Right forelimb (tissue), 1 donor: ENCODE results near the gene KLHL29.

Experiments
- DNase-seq: peaks from one replicate; pipeline ENCODE4 v3.0.0-alpha.2; 2018

Gene KLHL29

DNA sequence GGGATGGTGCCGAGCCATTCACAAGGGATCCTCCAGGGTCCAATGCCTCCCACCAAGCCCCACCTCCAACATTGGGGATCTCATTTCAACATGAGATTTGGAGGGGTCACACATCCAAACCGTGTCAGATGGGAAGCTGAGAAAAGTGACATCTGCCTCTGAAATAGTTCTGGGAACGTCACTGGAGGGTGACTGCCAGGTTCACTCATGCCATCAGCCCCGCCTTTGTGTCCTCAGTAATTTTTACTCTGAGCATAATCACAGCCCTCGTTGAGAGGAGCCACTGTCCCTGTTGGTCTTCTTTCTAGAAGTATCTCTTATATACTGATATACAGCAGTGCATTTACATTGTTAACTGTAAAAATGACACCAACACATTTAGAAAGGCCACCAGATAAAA lies 67.4 kb downstream of the KLHL29 start:
- DNase-seq = no peak

DNA sequence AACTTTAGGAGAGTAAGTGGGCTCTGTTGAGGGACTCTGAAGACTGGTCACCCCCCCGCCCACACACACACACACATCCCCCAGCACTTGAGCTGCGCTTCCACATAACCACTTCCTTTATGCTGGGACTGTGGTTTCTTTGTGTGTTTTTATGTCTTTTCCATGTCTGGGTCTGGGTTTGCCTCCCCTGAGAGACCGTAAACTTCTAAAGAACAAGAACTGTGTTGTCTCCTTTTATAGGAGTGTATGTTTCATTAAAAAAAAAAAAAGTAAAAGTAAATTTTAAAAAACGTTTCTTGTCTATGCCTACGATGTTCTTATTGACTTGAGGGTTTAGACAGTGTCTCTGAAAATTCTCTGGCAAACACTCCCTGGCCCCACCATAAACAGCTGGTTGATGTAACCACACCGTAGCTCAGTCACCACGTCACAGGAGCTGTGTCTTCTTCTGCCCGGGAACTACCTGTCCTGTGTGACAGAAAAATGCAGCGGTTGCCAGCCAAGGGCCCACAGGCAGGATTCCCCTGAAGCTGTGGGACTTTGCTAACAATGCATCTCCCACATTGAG lies 68.0 kb downstream of the KLHL29 start:
- DNase-seq = no peak

DNA sequence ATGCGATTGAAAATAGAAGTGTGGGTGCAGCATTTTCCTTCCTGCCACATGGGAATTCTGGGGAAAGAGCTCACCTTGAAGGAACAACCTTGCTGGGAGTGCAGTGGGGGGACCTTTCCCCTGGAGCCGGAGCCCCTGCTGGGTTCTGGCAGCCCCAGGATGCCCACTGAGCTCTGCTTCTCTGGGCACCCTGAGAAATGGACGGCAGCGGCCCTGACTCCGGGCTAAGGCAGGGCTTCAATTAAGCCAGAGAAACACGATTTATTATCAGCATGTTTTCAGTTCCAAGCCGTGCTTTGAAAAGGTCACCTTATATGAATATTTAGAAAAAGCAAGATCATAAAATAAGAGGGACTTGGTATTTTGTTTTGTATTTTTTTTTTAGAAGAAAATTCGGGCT lies 68.5 kb downstream of the KLHL29 start:
- DNase-seq = no peak

DNA sequence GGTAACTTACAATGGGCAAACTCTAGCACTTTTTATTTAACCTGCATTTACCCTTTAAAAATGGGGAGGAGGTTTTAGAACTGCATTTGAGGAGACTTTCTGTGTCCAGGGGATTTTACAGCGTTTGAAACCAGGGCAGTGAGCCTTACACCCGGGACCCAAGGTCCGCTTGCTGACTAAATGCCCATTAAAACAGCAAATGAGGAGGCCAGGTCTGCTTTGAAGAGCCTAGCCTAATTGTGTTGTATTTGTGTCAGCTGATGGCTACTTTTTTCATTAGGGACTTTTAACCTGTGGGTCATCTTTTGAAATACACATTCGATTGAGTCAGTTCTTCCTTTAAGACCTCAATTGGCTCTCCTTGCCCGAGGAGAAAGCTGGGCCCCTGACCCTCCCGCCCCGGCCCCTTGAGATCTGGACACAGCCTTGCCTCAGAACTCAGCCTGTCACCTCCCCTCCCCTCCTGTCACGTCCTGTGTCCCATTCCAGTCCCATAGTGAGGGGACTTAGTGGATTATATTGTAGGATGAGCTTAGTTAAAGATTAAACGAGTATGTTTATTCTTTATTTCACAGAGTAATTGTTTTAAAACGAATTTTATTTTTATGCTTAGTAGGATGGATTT lies 69.0 kb downstream of the KLHL29 start:
- no peak for DNase-seq

DNA sequence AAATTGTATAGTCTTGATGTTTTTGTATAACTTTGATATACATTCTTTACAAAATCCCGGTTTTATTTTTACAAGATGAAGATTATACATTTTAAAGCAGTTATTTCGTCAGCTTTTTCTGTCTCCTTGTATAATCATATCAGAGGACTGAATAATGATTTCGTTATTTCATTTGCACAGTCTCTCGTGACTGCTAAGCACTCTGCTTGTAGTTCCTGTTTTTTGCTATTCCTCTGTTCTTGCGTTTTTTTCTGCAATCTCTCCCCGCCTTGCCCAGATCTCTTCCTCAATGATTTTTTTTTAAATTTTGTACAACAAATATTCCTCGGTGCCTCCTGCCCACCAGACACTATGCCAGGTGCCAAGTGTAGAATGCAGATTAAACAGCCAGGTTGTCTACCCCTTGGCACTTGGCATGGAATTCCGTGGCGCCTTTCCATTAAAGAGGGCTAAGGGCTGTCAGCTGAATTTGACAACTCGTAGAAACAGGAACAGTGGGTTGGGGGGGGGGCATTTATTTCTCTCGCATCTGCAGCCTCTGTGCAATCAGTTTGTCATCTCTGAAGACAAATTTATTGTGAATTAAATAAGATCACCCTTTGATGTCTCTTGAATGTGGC lies 69.6 kb downstream of the KLHL29 start:
- DNase-seq = no peak

DNA sequence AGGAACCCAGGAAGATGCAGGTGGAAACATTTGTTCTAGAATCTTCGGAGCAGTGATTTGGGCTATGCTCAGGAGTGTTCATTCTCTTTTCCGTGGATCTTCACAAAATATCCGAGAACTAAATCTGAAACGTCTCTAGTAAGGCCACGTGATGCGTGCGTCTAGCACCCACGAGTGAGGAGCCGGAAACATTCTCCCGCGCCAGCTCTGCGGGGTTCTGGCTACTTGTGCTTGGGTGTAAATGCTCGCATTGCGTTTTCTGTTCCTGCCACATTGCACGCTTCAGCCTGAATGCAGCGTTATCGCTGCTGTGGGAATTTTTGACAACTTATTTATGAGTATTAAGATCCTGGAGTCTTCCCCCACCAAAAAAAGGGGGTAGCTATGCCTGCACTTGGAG lies 71.4 kb downstream of the KLHL29 start:
- no peak for DNase-seq

DNA sequence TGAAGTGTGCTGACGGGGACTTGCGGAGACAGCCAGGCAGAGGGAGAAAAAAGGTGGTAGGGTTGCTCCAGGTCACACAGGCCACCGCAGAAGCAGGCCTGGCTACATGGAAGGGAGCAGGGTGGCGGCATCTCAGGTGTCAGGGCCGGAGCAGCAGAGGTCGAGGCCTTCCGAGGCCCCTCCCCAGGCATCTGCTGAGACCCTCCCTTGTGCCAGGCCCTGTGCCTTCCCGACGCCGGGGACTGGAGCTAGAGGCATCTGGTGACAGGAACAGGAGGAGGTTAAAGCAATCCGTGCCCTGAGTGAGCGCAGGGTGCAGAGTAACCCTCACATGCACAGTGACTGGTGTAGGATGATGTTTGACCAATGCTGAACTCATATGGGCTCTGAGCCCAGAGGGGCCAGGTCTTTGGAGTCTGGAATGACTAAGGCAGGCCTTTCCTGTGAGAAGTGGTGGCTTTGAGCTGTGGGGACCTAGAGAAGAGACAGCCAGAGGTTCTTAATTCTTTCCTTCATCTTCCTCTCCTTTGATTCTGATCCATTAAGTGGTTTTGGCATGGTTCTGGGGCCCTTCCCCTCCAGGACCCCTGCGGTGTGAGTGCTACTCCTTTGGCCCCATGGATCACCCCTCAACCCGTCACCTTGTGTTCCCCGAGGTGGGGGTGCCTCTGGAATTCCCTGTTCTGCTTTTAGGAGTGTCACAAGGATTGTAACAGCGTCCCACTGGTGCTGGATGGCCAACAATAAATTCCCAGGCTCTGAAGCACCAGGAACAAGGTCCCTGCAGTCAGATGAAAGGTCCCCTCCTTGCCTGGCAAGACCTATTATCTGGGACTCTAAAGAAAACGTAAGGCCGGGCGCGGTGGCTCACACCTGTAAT lies 72.1 kb downstream of the KLHL29 start:
- DNase-seq = no peak

DNA sequence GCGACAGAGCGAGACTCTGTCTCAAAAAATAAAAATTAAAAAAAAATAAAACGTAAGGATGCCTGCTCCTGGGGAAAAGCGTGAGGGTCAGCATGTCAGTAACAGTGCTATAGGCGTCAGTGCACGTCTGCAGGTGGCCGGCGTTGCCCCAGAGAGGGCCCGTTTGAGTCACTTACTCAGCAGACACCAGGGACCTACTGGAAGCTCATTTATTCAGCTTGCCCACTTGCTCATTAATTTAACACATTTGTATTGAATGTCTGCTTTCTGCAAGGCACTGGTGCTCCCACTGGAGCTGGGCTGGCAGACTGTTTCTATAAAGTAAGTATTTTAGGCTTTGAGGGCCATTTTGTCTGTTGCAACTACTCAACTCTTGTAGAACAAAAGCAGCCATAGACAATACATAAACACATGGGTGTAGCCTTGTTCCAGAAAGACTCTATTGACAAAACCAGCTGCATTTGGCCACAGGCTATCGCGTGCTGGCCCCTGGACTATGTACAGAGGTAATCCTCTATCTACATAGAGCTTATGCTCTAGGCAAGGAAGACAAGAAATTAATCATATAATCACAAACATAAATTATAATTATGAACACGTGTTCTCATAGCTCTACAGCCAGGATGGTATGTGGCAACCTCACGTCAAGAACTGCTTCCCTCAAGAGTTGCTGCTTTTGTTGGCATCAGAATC lies 73.2 kb downstream of the KLHL29 start:
- no peak for DNase-seq

DNA sequence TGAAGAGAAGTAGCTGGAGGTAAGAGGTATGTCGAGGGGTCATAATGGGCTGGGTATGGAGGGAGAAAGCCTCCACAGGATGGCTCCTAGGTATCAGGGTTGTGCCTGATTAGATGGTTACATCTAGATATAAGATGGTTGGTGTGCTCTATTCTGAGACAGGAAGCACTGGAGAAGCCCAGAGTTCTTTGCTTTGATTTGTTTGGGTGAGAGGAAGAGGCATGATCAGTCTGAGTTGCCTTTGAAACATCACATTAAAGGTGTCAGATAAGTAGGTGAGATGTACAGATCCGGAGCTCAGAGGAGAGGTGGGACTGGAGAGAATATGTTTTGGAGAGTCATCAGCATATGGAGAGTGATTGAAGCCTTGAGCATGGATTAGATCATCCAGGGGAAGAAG lies 74.1 kb downstream of the KLHL29 start:
- no peak for DNase-seq

DNA sequence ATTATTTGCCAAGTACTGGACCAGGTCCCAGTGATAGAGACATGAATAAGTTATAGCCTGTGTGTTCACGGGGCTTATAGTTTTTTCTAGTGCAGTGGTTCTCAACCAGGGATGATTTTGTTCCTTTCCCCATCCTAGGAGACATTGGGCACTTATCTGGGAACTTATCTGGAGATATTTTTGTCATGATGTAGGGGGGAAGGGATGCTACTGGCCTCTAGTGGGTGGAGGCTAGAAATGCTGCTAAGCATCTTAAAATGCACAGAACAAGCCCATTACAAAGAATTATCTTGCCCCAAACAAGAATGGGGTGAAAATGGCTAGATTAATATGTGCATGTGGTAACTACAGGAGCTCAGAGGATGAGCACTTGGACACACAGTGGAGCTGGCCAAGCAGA lies 75.2 kb downstream of the KLHL29 start:
- DNase-seq = no peak

DNA sequence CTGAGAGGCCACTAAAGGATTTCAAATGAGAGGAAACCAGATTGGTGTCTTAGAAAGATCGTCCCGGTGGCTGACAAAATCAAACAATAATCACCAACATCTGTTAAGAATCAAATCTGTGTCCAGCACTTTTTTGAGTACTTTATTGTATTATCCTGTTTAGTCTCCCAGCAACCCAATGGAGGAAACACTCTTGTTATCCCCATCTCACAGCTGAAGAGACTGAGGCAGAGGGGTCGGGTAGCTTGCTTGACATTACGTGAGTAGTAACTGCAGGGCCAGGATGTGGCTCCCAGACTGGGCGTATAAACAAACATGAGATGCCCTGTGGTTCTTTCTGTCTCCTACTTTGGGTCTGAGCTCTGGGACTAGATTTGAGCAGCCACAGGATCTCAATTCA lies 76.0 kb downstream of the KLHL29 start:
- no peak for DNase-seq

DNA sequence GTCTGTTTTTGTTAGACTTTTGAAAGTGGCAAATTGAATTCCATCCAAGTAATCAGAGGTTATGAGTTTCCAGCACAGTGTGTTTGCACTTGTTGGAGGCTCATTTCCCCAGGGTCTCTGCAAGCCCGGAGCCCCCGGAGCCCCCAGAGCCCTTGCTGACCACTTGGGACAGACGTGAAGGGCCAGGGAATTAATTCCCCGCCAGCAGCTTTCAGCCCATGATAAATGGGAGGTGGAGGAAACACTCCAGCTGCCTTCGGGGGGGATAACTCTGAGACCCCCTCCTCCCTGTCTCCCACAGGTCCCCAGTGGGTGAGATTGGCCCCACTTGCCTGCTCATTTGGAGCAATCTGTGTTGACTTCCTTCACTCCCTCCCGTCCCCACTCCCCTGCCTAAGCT lies 79.2 kb downstream of the KLHL29 start:
- DNase-seq = no peak

DNA sequence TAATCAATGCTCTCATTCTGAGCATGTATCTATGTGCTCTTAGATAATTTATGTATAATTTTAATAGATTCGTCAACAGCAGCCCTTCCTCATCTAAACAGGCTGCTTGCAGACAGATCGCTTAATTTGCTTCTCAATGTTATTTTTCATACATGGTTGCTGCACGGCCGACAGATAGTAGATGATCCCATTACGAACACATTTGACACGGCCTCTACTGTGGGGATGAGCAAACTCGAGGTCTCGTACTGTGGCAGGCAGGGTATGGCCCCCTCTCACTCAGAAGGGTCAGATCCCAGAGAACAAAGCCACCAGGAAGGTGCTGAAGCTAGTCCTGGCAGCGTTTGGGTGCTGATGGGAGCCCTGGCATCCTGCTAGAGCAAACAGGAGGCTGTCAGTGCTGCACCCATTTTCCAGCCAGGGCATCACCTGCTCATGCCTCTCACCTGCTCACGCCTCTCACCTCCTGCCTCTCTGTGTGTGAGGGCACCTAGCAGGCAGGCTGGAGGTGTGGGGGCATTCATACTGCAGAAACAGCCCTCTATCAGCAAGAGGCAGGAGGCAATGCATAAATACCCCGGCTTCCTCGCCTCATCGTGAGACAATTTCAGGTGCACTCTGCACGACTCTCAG lies 80.0 kb downstream of the KLHL29 start:
- DNase-seq = peak; percentile 31

DNA sequence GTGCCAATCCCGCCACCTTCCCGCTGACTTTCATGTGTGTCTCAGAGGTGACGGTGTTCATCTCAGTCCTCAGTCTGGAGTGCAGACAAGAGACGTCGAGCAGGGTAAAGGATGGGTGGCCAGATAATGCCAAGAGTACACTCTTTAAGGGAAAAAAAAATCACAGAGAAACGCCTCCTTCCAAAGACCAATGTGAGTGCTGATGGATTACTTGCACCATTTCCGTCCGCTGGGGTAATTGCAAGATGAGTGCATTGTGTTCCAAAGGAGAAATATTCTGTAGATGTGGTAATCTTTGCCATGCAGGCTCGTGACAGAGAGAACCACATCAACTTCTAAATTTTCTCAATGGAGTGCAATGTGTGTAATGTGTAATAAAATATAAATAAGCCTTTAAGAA lies 81.0 kb downstream of the KLHL29 start:
- DNase-seq = peak; percentile 21

DNA sequence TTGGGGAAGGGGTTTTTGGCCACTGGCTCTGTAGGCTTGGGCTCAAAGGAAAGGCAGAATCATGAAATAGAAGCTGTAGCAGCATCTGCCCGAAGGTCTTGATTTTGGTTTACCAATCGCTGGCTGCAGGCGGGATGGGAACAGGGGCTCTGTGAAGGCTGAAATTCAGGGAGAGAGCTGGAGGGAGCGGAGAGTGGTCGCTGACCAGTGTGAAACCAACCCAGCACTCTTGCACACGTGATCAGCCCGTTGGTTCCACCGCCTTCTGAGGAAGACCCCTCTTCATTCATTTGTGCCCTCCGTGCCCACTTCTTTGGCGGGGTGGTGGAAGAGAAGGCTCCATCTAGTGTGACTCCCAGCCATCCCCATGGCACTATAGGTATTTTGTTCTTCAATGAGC lies 82.6 kb downstream of the KLHL29 start:
- peak; percentile 10 for DNase-seq

DNA sequence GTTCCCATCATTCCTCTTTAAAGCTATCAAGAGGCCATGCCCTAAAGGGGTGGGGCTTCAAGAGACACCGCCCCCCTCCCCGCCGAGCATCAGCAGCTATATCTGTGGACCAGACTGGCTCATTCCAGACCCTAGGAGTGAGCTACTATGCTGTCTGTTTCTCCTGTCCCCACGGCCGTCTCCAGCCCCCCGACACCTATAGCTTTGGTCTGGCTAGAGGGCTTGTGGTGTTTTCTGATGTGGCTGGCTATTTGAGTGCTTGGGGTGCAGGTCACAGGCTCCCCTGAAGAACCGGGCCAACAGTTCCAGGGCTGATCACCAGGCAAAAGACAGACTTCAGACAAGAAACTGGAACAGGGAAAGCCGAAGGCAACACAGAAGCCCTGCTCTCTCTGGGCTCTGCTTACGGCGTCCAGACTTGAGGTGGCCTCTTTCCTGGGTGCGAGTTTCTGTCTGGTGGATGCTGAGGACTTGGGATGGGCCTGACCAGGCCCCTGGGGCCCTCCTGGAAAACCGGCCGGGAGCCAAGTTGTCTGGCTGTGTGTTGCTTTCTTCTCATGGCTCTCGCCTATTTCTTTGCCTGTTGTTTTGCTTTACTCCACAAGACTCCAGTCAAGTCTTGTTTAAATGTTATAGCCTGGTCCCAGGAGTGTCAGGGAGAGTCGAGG lies 83.6 kb downstream of the KLHL29 start:
- peak; percentile 45 for DNase-seq

DNA sequence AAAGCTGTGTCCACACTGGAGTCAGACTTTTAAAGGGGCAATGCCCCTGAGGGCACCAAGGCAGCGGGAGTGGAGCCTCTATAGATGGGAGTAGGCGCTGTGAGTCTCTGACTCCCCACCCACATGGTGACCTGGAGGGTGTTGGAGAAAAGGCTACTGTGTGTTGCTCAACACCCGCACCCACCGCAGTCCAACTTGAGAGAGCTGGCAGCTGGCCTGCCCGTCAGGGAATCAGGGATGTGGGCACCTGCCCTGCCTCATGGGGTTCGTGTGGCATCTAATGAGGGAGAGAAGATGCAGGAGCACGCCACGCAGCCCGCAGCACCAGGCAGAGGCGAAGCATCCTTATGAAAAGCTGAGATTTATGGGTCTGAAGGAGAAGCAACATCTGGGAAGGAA lies 84.2 kb downstream of the KLHL29 start:
- no peak for DNase-seq

DNA sequence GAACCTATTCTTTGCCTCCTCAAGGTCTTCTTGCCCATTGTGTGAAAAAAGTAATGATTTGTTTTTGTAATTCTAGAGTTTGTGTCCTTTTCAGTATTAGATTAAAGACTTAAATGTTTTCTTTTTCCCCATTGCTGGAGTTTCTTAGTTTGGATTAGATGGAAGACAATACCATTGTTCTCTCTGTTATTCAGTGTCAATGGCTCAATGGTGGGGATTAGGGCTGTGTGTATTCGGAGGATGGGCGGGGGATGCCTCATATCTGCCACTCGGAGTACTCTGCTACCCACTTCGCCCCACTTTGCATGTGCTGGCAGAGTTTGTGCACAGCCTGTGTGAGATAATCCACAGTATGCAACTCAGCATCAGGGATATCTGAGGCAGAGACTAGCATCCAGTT lies 90.1 kb downstream of the KLHL29 start:
- DNase-seq = no peak

DNA sequence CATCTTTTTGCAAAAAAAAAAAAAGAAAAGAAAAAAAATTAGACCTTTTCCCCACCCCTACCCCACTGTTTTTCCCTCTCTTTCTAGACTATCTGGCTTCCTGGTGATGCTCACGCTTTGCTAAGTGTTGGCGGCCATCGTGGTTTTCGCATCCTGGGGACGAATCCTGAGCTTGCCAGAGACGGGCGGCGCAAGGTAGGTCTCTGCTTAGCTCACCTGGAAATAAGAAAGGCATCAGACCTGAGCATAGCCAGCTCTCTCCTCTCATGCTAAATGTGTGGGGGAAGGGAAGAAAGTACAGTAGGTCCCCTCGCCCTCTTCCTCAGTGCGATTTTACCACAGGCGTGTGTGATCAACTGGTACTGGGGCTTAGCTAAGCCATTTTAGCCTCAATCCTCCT lies 90.5 kb downstream of the KLHL29 start:
- no peak for DNase-seq

DNA sequence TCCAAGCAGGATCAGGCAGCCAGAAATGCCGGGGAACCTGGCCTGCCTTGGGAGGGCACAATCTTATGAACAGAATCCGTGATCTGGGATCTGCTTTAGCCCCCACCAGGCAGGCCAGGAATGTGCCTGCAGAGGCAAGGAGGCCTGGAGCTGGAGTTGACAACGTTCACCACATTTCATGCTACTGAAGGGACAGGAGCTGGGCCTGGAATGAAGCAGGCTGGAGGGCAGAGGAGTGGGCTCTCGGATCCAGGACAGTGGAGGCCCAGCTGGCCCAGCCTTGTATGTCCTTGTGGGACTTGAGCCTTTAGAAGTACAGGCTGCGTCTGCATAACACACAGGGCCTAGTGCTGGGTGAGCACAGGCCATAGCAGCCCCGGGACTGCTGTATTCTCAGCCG lies 91.8 kb downstream of the KLHL29 start:
- DNase-seq = no peak

DNA sequence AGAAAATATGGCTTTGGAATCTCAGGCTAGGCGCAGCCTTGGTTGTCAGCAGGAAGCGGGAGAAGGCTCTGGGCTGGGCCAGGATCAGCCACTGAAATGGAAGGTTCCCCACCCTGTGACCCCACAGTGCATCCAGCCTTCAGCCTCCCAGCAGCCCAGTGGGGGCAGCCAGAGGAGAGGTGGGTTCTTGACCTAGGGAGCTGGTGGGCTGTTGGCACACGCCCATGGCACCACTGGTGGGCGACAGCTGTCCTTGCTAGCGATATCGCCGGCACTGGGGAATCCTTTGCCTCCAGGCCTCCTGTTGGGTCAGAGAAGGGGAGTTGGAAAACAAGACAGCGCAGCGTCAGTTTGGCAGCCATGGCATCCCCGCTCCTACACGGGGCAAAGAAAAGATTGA lies 92.4 kb downstream of the KLHL29 start:
- DNase-seq = no peak
